Tracheal epithelial cell (primary cell): ENCODE measurements around the gene IQGAP2. TPM values are rescaled to one million over a fixed set of nuclear protein-coding genes. Genes with fewer than 3 reads are reported as not detected.

ENCODE experiments used
- total RNA-seq: library from RNA; depleted of rRNA; stranded (reverse); fragments of >200 nt; gene quantifications from 2 replicates; pipeline ENCODE4 v1.2.1, GENCODE V29; 2014

Gene IQGAP2
- not detected in 2 replicates for total RNA-seq

GRCh38 chr5:76402886-76403765 lies at the start of gene IQGAP2:
IQGAP2 (plus strand) TSS chr5:76403285; CDS start chr5:76403546, 261 bp downstream.

GRCh38 chr5:76622973-76623596 lies 220.0 kb downstream of the IQGAP2 start, which contains the start of gene F2RL2:
F2RL2 (minus strand) TSS chr5:76623403; CDS start chr5:76623230, 173 bp downstream.

GRCh38 chr5:76715736-76716455 lies 312.8 kb downstream of the IQGAP2 start, which contains the start of gene F2R:
F2R (plus strand) TSS chr5:76716126; CDS start chr5:76716308, 182 bp downstream.

Other genes starting within 250 kb of the IQGAP2 start
- not detected in 2 replicates for gene F2RL2, start 220.1 kb downstream of the IQGAP2 start, total RNA-seq